NCI-H1105 (cell line): ENCODE data around the gene OR8B3.
"Not testable (repeated sequence)": the region's sequence is repeated elsewhere in the genome, so short reads cannot be mapped to it uniquely, and the experiment has no call there.

ENCODE experiments used
- DNase-seq: peaks from one replicate; lab custom pipeline; 2025; lab: John Stamatoyannopoulos, UW

OR8B3 gene, protein sequence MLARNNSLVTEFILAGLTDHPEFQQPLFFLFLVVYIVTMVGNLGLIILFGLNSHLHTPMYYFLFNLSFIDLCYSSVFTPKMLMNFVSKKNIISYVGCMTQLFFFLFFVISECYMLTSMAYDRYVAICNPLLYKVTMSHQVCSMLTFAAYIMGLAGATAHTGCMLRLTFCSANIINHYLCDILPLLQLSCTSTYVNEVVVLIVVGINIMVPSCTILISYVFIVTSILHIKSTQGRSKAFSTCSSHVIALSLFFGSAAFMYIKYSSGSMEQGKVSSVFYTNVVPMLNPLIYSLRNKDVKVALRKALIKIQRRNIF

DNA sequence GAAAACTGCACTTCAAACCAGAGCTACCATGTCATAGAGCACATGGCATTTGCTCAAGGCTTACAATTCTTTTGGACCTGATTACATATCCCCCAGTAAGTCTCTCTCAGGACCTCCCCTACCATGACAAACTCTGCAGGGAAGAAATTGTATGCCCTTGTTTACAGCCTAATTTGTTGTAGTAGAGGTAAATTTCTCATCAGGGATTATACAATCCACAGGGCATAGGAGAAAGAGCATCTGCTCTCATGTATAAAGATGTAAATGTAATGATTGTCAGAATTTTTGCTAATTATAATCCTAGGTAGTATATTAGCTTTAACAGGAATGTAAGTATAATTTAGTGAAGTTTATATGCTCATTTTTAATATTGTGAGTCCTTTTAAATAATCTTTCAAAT, at the start of gene OR8B3:
OR8B3 (minus strand) TSS at position 101 of the 400 bp plus-strand sequence. CDS start 1,673 bp downstream, outside the sequence.
- no peak for DNase-seq

DNA sequence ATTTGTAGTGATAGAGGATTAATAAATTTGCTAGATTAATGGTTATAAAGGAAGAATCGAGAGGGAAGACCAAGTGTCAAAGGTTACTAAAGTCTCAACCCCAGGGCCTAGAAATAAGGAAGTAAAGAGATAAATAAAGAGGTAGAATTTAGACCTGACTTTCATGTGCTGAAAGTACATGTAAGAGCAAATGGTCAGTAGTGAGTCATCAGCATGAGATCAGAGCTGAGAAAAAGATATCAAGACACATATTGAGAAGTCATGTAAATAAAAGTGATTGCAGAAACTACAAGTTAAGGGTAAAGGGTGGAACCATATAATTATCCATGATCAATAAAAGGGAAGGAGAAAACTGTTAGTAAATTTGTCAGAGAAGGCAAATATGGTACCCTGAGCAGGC, 48.1 kb upstream of the OR8B3 start:
- DNase-seq, result no peak

DNA sequence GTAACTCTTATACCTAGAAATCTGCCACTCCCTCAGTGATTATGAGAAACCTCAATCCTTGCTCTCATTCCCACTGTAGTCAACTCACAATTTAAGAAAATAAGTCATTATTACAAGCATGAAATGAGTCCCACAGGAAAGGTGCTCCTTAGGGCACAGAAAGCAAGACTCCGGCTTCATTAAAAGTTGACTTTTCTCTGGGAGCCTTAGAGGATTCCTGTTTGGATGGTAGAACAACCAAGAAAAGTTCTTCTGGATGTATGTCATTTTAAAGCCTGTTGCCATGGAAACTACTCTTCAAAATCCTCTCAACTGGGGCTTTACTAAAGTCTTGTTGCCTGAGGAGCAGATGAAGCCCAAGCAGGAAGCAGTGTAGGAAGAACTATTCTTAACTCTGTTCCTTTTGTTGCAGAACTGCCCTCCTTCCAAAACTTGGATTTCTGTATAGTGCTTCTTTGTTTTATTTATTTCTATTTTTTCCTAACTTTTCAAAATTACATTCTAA, 46.9 kb upstream of the OR8B3 start, which contains the start of gene OR8B8:
OR8B8 (minus strand) TSS at position 51 of the 505 bp plus-strand sequence. CDS start 4,611 bp downstream, outside the sequence.
- DNase-seq, result no peak

DNA sequence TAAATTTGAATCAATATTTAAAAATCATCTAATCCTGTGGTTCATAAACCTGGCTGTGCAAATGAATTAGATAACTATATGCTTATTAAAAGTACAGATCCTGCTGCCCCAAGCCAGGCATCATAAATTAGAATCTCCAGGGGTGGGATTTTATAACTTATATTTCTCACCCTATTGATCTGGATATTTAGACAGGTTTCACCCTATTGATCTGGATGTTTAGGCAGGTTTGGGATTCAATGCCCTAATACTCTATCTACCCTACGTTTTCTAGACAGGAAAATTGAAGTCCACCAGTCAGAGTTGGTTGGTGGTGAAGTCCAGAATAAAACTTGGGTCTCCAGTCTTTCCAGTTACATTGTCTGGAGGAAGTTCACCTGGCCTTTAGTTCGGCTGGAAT, 44.0 kb upstream of the OR8B3 start:
- no peak for DNase-seq

DNA sequence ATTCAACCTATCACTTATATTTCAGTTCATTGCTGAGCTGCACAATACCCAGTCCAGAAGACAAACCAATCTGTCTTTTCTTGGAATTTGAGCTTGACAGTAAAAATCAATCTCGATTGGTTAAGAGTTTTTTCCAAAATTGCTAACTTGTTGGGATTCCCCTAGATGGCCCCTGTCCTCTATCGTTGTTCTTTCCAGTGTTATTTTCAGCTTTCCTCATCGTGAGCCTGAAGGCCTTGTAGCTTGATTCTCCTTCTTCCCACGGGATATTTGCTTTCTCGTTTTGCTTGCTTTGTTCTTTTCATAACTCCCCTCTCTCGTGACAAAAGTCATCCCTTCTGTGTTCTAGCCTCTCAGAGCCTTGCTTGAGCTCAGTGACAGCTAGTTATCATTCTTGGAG, 43.6 kb upstream of the OR8B3 start:
- DNase-seq, result no peak

DNA sequence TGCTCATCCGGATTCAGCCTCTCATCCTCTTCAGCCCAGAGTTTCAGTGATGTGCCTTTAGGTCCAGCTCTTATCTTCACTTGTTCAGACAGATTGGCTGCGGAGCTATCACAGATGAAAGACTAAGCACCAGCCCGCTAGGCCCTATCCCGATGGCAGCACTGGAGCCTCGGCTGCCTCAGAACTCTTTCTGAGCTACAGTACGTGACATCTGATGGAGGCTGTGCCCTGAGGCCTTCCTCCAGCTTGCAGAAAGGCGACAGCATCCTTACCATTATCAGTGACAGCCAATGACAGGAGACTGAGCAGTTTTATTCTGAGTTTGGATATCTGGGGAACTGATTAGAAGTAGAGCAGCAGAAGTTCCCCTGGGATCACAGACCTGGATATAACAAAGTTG, 42.7 kb upstream of the OR8B3 start:
- no peak for DNase-seq

DNA sequence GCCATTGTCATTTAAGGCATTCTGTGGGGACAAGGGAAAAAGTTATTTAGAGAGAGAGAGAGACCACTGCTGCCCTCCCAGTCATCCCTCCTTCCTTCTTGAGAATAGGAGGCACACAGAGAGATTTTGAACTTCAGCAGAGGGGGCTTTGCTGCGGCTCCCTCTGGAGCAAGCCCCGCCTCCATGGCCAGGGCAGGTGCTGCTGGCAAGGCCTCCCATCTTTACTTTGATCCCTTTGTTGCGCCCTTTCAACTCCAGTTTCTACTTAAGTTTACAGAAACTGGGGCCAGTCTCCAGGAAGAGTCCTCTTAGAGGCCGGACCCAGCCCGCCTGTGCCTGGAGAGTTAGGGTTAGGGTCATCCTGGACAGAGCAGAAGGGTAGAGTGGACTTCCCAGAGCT, 42.3 kb upstream of the OR8B3 start:
- DNase-seq, result no peak

DNA sequence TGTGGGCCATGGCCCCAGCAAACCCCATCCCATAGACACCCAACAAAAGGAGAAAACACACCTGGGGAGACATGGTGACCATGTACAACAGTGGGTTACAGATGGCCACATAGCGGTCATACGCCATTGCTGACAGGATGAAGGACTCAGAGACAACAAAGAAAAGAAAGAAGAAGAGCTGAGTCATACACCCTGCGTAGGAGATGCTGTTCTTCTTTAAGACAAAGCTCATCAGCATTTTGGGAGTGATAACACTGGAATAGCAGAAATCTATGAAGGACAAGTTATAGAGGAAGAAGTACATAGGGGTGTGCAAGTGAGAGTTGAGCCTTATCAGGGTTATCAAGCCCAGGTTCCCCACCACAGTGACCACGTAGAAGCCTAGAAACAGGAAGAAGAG, 41.8 kb upstream of the OR8B3 start:
- DNase-seq, result no peak

DNA sequence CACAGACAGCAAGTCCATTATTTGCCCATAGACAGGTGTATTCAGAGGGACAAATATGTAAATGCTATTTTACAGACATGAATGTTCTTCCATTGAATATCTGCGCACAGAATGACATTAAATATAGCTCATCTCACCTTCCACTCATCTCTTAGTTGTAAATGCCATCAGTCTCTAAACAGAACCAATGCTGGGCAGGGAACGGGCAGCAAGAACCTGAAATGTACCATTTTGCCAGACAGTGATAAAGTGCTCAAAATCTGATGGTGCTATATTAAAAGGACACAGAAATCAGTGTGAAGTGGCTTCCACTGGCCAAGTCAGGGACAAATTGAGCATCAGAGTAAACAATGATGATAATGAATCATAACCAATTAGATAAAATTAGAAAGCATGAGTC, 35.9 kb upstream of the OR8B3 start:
- no peak for DNase-seq

DNA sequence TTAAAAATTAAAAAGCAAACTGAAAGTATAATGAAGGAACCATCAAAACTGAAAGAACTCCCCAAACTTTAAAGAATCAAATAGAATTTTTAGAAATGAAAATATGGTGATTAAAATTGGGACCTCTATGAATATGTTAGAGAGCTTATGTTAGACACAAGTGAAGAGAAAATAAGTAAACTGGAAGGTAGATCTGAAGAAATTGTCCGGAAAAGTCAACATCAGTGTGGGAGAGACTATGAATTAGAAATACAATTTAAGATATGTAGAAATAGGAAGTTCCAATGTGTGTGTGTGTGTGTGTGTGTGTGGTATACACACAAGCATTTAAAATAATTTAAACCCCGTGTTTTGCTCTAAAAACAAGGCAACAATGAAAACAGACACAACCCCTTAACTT, 30.8 kb upstream of the OR8B3 start:
- no peak for DNase-seq

DNA sequence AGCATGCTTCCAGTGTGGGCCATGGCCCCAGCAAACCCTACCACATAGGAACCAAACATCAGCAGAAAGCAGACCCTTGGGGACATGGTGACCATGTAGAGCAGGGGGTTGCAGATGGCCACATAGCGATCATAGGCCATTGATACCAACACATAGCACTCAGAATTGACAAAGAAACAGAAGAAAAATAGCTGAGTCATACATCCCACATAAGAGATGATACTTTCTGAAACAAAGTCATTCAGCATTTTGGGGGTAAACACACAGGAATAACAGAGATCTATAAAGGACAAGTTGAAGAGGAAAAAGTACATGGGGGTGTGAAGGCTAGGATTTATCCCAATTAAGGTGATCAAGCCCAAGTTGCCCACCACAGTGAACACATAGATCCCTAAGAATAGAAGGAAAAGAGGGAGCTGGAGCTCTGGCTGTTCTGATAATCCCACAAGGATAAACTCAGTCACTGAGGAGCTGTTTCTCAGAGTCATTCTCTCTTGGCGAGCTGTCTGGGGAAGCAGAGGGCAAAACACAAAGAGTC, 25.6 kb upstream of the OR8B3 start, which contains the start of gene OR8B4:
OR8B4 (minus strand) TSS at position 488 of the 538 bp plus-strand sequence; CDS start at position 488, 0 bp downstream.
- DNase-seq, result no peak

DNA sequence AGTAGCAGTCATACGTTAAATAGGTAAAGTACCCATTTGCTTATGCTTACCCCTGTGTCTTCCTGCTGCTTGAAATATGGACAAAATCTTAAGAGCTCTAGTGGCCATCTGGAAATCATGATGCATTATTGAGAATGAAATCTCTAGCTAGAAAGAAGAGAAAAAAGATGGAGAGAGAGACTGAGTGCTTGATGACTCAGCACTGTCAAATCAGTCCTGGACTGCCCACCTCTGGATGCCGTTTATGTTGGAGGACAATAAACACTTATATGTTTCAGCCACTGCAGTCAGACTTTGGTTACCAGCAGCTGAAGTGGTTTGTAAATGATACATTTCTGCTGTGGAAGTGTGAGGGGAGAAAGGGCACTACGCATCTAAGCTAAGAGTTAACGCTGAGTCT, 22.2 kb upstream of the OR8B3 start:
- DNase-seq, result no peak

DNA sequence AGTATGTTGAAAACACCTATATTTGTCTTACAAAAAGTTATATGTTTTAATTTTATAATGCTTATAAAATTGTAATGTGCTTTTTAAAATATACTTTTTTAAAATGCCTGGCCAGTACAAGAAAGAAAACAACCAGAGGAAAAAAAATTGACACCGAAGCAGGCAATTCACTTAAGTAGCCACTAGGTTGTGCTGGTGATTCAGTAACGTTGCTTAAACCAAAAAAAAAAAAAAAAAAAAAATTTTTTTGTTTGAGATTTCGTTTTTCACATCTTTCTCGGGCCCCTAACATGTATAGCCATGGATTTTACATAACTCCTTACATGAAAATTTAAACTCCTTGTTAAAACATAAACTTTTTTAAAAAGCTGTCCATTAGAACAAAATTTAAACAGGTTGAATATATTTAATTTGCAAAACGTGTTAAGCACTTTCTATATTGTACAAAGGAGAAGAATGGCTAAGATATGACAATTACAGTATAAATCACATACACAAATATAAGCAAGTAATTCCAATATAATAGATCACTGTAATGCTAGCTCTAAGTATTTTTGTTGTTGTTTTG, 16.6 kb upstream of the OR8B3 start:
- peak; percentile 46 for DNase-seq

DNA sequence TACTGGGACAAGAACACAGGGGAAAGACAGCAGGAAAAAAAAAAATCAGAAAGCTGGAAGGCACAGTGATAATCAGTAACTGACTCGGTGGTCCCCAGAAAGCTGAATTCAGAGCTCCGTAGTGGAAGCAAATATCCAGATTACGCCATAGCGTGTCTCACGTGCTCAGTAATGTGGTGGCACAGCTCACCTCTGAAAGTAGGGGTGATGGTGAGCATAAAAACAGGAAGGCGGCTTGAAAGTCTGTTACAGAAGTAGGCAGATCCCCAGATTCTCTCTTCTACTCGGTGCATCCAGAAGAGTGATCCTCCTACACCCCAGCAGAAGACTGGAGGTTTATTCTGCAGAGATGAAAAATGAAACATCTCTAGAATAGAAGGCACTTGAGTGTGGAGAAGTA, 11.1 kb upstream of the OR8B3 start:
- no peak for DNase-seq

DNA sequence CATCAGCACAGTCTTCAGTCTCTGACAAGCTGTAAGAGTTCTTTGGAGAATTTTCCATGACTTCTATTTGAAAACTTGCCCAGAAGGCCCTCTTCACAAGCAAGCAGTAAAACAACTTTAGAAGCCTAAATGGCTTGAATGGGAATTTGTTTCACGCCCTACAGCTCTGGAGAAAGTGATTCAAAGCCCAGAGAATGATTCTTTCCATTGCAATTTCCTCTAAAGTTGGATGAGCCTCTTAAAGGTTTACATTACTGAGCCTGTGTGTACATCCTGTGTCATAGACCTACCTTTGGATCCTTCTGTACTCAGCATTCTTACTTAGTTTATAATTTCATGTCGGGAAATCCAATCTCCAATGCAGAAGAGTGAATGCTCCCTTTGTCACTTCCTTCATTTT, 6.8 kb upstream of the OR8B3 start:
- DNase-seq, result no peak

DNA sequence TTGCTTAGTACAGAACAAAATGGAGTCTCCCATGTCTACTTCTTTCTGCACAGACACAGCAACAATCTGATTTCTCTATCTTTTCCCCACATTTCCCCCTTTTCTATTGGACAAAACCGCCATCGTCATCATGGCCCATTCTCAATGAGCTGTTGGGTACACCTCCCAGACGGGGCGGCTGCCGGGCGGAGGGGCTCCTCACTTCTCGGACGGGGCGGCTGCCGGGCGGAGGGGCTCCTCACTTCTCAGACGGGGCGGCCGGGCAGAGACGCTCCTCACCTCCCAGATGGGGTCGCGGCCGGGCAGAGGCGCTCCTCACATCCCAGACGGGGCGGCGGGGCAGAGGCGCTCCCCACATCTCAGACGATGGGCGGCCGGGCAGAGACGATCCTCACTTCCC, 4.4 kb upstream of the OR8B3 start:
- not testable (repeated sequence) for DNase-seq

DNA sequence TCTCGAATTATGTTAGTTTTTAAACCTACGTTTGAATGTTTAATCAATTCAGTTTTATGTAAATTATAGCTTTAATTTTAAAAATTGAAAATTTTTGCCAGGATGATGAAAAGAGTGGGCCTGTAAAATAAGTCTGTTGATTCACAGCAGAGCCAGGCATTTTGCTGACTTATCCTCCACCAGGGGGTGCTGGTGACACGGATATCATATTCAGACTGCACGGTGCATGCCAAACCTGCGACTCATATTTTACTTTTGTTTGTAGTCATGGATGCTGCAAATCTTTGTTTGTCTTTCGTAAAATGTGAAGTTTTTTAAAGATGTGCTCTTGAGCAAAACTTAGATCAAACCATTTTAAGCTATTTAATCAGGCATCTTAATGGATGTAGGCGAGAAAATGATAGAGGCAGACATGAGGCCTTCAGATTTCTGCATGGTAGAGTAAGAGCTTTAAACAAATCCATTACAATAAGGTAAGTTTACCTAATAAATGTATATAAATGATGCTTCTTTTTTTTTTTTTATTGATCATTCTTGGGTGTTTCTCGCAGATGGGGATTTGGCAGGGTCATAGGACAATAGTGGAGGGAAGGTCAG, 3.6 kb upstream of the OR8B3 start:
- DNase-seq, result peak; percentile 35

DNA sequence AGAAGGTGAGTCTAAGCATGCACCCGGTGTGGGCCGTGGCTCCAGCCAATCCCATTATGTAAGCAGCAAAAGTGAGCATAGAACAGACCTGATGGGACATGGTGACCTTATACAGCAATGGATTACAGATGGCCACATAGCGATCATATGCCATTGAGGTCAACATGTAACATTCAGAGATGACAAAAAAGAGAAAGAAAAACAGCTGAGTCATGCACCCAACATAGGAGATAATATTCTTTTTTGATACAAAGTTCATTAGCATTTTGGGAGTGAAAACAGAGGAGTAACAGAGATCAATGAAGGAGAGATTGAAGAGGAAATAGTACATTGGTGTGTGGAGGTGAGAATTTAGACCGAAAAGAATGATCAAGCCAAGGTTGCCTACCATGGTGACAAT, 2.0 kb downstream of the OR8B3 start:
- DNase-seq, result not testable (repeated sequence)

DNA sequence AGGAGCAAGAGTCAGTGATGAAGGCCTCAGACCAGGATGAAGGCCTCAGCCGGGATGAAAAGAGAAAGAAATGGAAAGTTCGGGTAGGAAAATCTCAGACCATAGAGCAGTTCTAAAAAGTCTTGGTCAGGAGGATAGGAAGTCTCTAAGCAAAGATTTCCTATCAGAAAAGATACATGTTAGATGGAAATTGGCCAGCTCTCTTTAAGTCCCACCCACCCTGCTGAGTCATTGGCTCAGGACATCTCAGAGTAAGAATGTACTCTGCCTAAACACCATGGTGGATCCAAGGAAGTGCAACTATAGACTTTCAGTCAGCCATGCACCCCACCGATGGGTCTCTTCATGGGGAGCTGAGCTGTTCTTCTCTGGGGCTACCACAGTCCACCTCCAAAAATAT, 4.4 kb downstream of the OR8B3 start:
- DNase-seq, result no peak

DNA sequence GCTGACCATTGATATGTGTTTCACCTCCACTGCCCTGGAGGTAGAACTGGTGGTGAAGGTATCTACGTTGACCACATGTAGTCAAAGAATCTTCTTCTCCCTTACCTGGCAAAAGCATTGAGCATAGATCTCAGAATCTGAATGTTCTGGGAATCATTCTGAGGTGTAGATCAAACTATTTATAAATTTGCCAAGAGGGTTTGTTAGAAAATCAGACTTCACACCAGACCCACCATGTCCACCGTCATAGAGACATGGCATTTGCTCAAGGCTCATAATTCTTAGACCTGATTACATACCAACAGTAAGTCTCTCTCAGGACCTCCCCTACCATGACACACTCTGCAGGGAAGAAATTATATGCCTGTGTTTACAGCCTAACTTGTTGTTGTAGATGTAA, 14.4 kb downstream of the OR8B3 start, which contains the start of gene OR8B2:
OR8B2 (minus strand) TSS at position 101 of the 400 bp plus-strand sequence. CDS start 1,156 bp downstream, outside the sequence.
- no peak for DNase-seq

DNA sequence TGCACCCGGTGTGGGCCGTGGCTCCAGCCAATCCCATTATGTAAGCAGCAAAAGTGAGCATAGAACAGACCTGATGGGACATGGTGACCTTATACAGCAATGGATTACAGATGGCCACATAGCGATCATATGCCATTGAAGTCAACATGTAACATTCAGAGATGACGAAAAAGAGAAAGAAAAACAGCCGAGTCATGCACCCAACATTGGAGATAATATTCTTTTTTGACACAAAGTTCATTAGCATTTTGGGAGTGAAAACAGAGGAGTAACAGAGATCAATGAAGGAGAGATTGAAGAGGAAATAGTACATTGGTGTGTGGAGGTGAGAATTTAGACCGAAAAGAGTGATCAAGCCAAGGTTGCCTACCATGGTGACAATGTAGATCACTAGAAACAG, 16.0 kb downstream of the OR8B3 start:
- DNase-seq, result not testable (repeated sequence)

DNA sequence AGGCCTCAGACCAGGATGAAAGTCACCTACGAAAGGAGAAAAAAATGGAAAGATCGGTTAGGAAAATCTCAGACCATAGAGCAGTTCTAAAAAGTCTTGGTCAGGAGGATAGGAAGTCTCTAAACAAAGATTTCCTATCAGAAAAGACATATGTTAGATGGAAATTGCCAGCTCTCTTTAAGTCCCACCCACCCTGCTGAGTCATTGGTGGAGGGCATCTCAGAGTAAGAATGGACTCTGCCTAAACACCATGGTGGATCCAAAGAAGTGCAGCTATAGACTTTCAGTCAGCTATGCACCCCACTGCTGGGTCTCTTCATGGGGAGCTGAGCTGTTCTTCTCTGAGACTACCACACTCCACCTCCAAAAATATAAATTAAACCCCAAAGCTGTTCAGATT, 18.2 kb downstream of the OR8B3 start:
- DNase-seq, result no peak

DNA sequence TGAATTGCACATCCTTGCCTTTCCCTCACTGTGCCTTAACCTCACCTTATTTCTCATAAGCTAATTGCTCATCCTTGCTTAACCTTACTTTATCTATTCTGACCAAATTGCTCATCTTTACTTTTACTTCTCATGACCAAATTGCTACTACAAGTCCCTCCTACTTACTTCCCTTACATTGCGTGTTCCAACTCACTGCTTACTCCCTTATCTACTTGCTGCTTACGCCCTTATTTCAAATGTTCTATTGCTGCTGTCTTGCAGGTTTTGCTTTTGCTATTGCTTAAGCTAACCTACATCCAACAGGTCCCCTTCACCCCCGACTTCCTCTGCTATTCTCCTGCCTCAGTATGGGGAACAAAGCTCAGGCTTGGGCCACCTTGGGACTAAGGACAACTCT, 22.5 kb downstream of the OR8B3 start:
- no peak for DNase-seq
